Stimulated activated memory B cell treated with anti-CD40 and anti-IgM and Interleukin-4, amounts not matched to agents 10 μg/mL and 1 μg/mL and 100 μg/mL, for 72 hours (primary cell): Measurements from ENCODE around the gene ADO.

Source experiments
- ATAC-seq: fragments of 150-1000 bp; cut with Tn5 transposase; 2 replicates; pipeline ENCODE4 v1.10.0; 2021
- H3K27ac Mint-ChIP-seq: one replicate; pipeline ENCODE4 v1.8.0; 2022; ENCODE audit warnings: mild to moderate bottlenecking, mixed read lengths
- H3K27me3 Mint-ChIP-seq: one replicate; pipeline ENCODE4 v1.8.0; 2022; ENCODE audit warnings: mixed read lengths
- H3K36me3 Mint-ChIP-seq: one replicate; pipeline ENCODE4 v1.8.0; 2022; ENCODE audit warnings: mixed read lengths
- H3K4me1 Mint-ChIP-seq: one replicate; pipeline ENCODE4 v1.8.0; 2022; ENCODE audit warnings: mixed read lengths
- H3K4me3 Mint-ChIP-seq: one replicate; pipeline ENCODE4 v1.8.0; 2022; ENCODE audit warnings: mild to moderate bottlenecking, moderate library complexity, mixed read lengths
- H3K9me3 Mint-ChIP-seq: one replicate; pipeline ENCODE4 v1.8.0; 2022; ENCODE audit warnings: mixed read lengths

Gene ADO

GRCh38 chr10:62856021-62856420, 51.5 kb downstream of the ADO start:
- peaks cover 41% of the 10 kb centered on the region for H3K4me1 Mint-ChIP-seq
- no peaks in the 10 kb centered on the region for H3K9me3 Mint-ChIP-seq
- no peak overlapping the region for H3K27ac Mint-ChIP-seq
- H3K4me3 Mint-ChIP-seq, result no peak overlapping the region
- no peaks in the 10 kb centered on the region for H3K27me3 Mint-ChIP-seq
- H3K36me3 Mint-ChIP-seq, result no peaks in the 10 kb centered on the region
- no peak for ATAC-seq
